ENCODE measurements around the gene SLC16A12. TPM values are rescaled to one million over a fixed set of nuclear protein-coding genes. Genes with fewer than 3 reads are reported as not detected.
A peak's percentile ranks its signal among the peaks of the same experiment; 100 is the strongest.

The SLC16A12 gene
- total RNA-seq, 1 donor from 2014 or later: 1.9 TPM

DNA sequence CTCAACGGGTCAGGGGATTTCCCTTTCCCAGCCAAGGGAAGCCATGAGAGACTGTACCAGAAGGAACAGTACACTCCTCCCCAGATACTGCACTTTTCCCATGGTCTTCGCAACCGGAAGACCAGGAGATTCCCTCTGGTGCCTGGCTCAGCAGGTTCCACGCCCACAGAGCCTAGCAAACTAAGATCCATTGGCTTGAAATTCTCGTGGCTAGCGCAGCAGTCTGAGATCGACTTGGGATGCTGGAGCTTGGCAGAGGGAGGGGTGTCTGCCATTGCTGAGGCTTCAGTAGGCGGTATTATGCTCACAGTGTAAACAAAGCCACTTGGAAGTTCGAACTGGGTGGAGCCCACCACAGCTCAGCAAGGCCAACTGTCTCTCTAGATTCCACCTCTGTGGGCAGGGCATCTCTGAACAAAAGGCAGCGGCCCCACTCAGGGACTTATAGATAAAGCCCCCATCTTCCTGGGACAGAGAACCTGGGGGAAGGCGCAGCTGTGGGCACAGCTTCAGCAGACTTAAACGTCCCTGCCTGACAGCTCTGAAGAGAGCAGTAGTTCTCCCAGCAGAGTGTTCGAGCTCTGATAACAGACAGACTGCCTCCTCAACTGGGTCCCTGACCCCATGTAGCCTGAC is 29.6 kb downstream of the SLC16A12 start:
- Histone ChIP-seq H3K4me3 (no peak overlapping the region), H3K36me3 (no peaks in the 10 kb centered on the region), H3K9me3 (no peaks in the 10 kb centered on the region), H3K4me1 (no peaks in the 10 kb centered on the region), H3K27ac (no peak overlapping the region), H3K27me3 (no peaks in the 10 kb centered on the region)
- no peak for ATAC-seq
- DNase-seq: no peak
- TF ChIP-seq, protein P1, sequence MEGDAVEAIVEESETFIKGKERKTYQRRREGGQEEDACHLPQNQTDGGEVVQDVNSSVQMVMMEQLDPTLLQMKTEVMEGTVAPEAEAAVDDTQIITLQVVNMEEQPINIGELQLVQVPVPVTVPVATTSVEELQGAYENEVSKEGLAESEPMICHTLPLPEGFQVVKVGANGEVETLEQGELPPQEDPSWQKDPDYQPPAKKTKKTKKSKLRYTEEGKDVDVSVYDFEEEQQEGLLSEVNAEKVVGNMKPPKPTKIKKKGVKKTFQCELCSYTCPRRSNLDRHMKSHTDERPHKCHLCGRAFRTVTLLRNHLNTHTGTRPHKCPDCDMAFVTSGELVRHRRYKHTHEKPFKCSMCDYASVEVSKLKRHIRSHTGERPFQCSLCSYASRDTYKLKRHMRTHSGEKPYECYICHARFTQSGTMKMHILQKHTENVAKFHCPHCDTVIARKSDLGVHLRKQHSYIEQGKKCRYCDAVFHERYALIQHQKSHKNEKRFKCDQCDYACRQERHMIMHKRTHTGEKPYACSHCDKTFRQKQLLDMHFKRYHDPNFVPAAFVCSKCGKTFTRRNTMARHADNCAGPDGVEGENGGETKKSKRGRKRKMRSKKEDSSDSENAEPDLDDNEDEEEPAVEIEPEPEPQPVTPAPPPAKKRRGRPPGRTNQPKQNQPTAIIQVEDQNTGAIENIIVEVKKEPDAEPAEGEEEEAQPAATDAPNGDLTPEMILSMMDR (IDR thresholded peaks at IDR 0.05): no peak
- intact Hi-C loops (cut with DNase I): no loop called here

DNA sequence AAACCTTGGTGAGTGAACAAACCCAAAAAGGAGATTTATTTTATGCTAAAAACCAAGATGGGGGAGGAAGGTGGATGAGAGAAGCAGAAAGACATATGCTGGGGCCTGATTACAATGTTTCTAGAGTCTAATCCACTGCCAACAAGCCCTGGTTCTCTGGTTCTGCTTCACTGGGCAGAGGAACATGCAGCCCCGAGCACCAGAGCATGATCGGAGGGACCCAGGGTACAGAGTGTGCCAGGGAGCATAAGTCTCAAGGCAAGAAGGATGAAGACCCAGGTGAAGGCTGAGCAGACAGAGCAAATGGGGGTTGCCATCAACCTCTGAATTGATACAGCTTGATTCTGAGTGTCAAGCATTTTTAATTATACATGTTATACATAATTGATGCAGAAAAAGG is 30.7 kb downstream of the SLC16A12 start:
- Histone ChIP-seq H3K9me3 (no peaks in the 10 kb centered on the region), H3K4me1 (no peaks in the 10 kb centered on the region), H3K27ac (no peak overlapping the region), H3K27me3 (no peaks in the 10 kb centered on the region), H3K4me3 (no peak overlapping the region), H3K36me3 (no peaks in the 10 kb centered on the region)
- TF ChIP-seq, protein P1 (IDR thresholded peaks at IDR 0.05): no peak
- ATAC-seq: no peak
- DNase-seq: no peak
- intact Hi-C loops (cut with DNase I): no loop called here

DNA sequence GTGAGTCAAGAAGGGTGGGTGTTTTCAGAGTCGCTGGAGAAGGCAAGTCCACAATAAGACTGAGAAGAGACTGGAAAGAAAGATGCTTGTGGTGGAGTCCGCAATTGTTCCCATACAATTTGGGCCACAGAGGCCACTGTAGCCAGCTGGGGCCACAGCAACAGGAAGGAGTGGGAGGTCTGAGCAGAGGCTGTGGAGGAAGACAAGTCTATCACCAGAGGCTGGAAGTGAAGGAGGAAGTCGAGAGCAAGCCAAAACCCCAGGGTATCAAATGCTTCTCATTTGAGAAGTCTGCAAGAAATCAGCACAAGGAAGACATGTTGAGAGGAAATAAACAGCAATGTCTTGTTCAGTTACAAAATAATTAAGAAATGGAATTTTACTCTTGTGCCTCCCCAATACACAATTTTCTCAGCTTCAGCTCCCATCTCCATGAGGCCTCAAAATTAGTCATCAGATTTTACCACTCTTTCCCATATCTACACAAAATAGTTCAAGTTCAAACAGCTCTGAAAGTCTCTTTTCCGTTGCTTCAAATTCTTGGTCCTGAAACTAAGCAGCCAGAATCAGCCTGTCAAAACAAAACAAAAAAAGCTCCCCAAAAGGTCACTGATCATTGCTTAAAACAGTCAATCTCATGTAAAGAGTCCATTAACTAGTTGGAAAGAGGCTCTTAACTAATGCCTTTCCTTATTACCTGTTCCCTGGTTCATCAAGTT is 31.6 kb downstream of the SLC16A12 start:
- TF ChIP-seq, protein P1 (IDR thresholded peaks at IDR 0.05): no peak
- intact Hi-C loops (cut with DNase I): no loop called here
- H3K27me3 ChIP-seq: no peaks in the 10 kb centered on the region
- ATAC-seq: peak; percentile 50
- H3K4me3 ChIP-seq: no peak overlapping the region
- H3K27ac ChIP-seq: no peak overlapping the region
- DNase-seq: no peak
- H3K4me1 ChIP-seq: no peaks in the 10 kb centered on the region
- H3K9me3 ChIP-seq: no peaks in the 10 kb centered on the region
- no peaks in the 10 kb centered on the region for H3K36me3 ChIP-seq

DNA sequence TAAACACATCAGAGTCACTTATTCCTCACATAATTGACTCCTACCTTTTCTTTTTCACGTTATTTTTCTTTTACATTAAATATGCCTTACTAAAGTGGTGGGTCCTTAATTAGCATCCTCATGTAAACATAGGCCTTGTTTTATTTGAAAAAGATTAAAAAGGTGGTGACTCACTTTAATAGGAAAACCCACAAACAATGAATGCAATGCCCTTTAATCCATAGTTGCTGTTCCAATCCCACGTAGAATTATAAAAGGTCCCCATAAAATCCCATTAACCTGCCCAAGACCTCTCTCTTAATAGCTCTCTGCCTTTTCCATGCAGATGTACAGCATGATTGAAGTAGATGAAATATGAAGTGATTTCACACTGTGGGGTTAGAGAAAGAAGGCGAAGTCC is 32.2 kb downstream of the SLC16A12 start:
- DNase-seq (no peak), ATAC-seq (no peak)
- intact Hi-C loops (cut with DNase I): no loop called here
- Histone ChIP-seq H3K9me3 (no peaks in the 10 kb centered on the region), H3K27ac (no peak overlapping the region), H3K4me1 (no peaks in the 10 kb centered on the region), H3K27me3 (no peaks in the 10 kb centered on the region), H3K36me3 (no peaks in the 10 kb centered on the region), H3K4me3 (no peak overlapping the region)
- TF ChIP-seq, protein P1 (IDR thresholded peaks at IDR 0.05): no peak

DNA sequence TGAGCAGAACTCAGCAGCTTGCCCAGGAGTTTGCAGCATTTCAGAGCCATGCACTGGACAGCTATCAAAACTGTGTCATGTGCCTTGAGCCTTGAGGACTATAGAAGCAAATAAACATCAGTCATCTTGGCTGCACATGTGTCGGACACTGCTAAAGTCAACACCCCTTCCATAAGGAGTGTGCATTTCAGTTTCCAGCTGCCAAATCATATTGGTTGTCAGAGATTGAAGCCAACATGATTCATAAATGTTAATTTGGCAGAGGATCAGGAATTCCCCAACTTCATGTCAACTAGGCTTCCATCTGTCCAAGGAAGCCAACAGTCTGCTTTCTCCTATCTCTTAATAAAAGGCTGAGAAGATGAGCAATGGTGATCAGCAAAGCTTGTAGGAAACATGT is 32.8 kb downstream of the SLC16A12 start:
- Histone ChIP-seq H3K27ac (no peak overlapping the region), H3K36me3 (no peaks in the 10 kb centered on the region), H3K4me1 (no peaks in the 10 kb centered on the region), H3K9me3 (no peaks in the 10 kb centered on the region), H3K4me3 (no peak overlapping the region), H3K27me3 (no peaks in the 10 kb centered on the region)
- no peak for DNase-seq
- TF ChIP-seq, protein P1 (IDR thresholded peaks at IDR 0.05): no peak
- intact Hi-C loops (cut with DNase I): no loop called here
- ATAC-seq: peak; percentile 22

All from upper lobe of right lung (tissue), 1 donor.